Measurements from ENCODE around the gene RPL18.

Gene RPL18

GRCh38 chr19:48656840-48657474 lies 38.0 kb upstream of the RPL18 start (continued):
- TF ChIP-seq INSM2 (tag by site-specific recombination; IDR thresholded peaks at IDR 0.05) (peak; percentile 63; the same call in 1 of the 2 replicates), OVOL3 (tag by site-specific recombination; IDR thresholded peaks at IDR 0.05) (no peak), ZNF24 (tag by site-specific recombination; IDR thresholded peaks at IDR 0.05) (peak; percentile 73; the same call in 1 of the 2 replicates), ZSCAN23 (tag by site-specific recombination; IDR thresholded peaks at IDR 0.05) (no peak), GLIS1 (tag by site-specific recombination; IDR thresholded peaks at IDR 0.05) (peak; percentile 48), ZNF580 (tag by site-specific recombination; IDR thresholded peaks at IDR 0.05) (no peak), ZNF549 (tag by site-specific recombination; IDR thresholded peaks at IDR 0.05) (no peak), ZNF521 (tag by site-specific recombination; IDR thresholded peaks at IDR 0.05) (no peak), ZBTB6 (tag by site-specific recombination; IDR thresholded peaks at IDR 0.05) (no peak), ZNF530 (tag by site-specific recombination; IDR thresholded peaks at IDR 0.05; ENCODE audit: low read depth) (no peak), EGR2 (tag by site-specific recombination; IDR thresholded peaks at IDR 0.05; ENCODE audit: low read depth) (no peak), ZNF510 (tag by site-specific recombination; IDR thresholded peaks at IDR 0.05; ENCODE audit: insufficient replicate concordance) (no peak), ZBTB7A (tag by site-specific recombination; IDR thresholded peaks at IDR 0.05; ENCODE audit: low read depth) (no peak), ZBTB8A (tag by site-specific recombination; IDR thresholded peaks at IDR 0.05) (no peak), ZNF621 (tag by site-specific recombination; IDR thresholded peaks at IDR 0.05) (no peak), ZNF18 (tag by site-specific recombination; IDR thresholded peaks at IDR 0.05) (no peak), ZNF48 (tag by site-specific recombination; IDR thresholded peaks at IDR 0.05) (no peak), ZNF514 (tag by site-specific recombination; IDR thresholded peaks at IDR 0.05) (no peak), ZNF391 (tag by site-specific recombination; IDR thresholded peaks at IDR 0.05; ENCODE audit: borderline replicate concordance, low read depth) (0 out of 2 replicates have a peak, but pooled peaks have one; percentile 24), ZNF501 (tag by site-specific recombination; IDR thresholded peaks at IDR 0.05) (no peak), TCF7L2 (IDR thresholded peaks at IDR 0.05; ENCODE audit: borderline replicate concordance, low read depth, low read length) (no peak), ZNF658 (tag by site-specific recombination; IDR thresholded peaks at IDR 0.05) (no peak), GLIS2 (tag by site-specific recombination; IDR thresholded peaks at IDR 0.05) (no peak), ZNF26 (tag by site-specific recombination; IDR thresholded peaks at IDR 0.05) (no peak), ZNF473 (tag by site-specific recombination; IDR thresholded peaks at IDR 0.05) (no peak), ZNF398 (tag by site-specific recombination; IDR thresholded peaks at IDR 0.05) (no peak), ZNF660 (tag by site-specific recombination; IDR thresholded peaks at IDR 0.05) (no peak), ZSCAN18 (tag by site-specific recombination; IDR thresholded peaks at IDR 0.05) (no peak), ZBTB1 (tag by site-specific recombination; IDR thresholded peaks at IDR 0.05) (no peak), ZNF416 (tag by site-specific recombination; IDR thresholded peaks at IDR 0.05) (no peak), ZNF670 (tag by site-specific recombination; IDR thresholded peaks at IDR 0.05; ENCODE audit: low read depth) (no peak), ZFP69B (tag by site-specific recombination; IDR thresholded peaks at IDR 0.05) (0 out of 2 replicates have a peak, but pooled peaks have one; percentile 18)

Data from HEK293 (cell line).